NOMO-1 treated with dmso at 0.1 percent for 144 hours (cell line): ENCODE measurements around the gene DPP10.

Experiments used
- DNase-seq: peaks from one replicate; lab custom pipeline; 2025; ENCODE audit not compliant: unreplicated experiment; lab: John Stamatoyannopoulos, UW

Gene DPP10

GRCh38 chr2:115838539-115838938 is 1396.1 kb downstream of the DPP10 start:
- no peak for DNase-seq

- no peak for DNase-seq
These were observed 1399.9 kb downstream of the DPP10 start for GRCh38 chr2:115842306-115842705.

DNA sequence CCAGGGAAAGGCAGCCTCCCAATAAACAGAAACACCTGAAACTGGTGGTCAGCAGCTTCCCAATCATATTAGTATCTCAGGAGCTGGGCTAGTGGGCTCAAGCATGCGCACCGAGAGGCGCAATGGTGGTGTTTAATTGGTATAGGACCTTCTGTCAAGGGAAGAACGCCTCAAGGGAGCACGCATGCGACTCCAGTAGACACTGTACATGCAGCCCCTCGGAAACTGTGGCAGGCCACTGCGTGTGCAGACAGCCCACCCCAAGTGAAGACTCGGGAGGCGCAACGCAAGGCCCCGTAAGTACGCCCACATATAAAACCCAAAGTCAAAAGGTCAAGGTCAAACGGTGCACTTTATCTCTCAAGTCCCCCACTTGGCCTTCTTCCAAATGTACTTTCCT is 1405.8 kb downstream of the DPP10 start:
- DNase-seq = no peak

- DNase-seq = no peak
These were observed 1424.6 kb downstream of the DPP10 start for GRCh38 chr2:115867024-115867423.

GRCh38 chr2:115874427-115874826 is 1432.0 kb downstream of the DPP10 start:
- DNase-seq = no peak

GRCh38 chr2:115880558-115880957 is 1438.1 kb downstream of the DPP10 start:
- DNase-seq = no peak

GRCh38 chr2:115887209-115887776 is 1444.9 kb downstream of the DPP10 start:
- DNase-seq = no peak
